Keratinocyte (primary cell): Measurements from ENCODE around the gene DOCK1. TPM values are rescaled to one million over a fixed set of nuclear protein-coding genes. Genes with fewer than 3 reads are reported as not detected.

ENCODE experiments used
- DNase-seq: peaks from one replicate; pipeline ENCODE4 v3.0.0-alpha.2; 2011; ENCODE audit warnings: low read depth, missing footprints, low spot score
- FAIRE-seq: peaks from 2 replicates; lab custom pipeline; 2011; peaks lifted over from hg19 to GRCh38; lab: Jason Lieb, UNC
- H2AFZ ChIP-seq: 2 replicates; pipeline ENCODE4 v1.6.0; 2012; ENCODE audit warnings: low read length, control low read depth, inconsistent platforms; ENCODE audit not compliant: control insufficient read depth
- H3K27ac ChIP-seq: 2 replicates; pipeline ENCODE4 v1.5.1; 2011; ENCODE audit warnings: low read length; ENCODE audit not compliant: control insufficient read depth, insufficient read depth
- H3K27me3 ChIP-seq: 3 replicates; pipeline ENCODE4 v1.6.0; 2011; ENCODE audit warnings: low read length; ENCODE audit not compliant: control insufficient read depth, insufficient read depth; ENCODE audit errors: extremely low read depth
- H3K36me3 ChIP-seq, 2 experiments: 2 replicates in 1 of 2; 3 replicates in 1 of 2; pipeline ENCODE4 v1.5.1; 2011; ENCODE audit warnings: low read length in 2 of 2, mild to moderate bottlenecking in 1 of 2; ENCODE audit not compliant: control insufficient read depth in 2 of 2, insufficient read depth in 2 of 2; ENCODE audit errors: extremely low read depth in 1 of 2
- H3K4me1 ChIP-seq: 3 replicates; pipeline ENCODE4 v1.5.1; 2011; ENCODE audit warnings: low read length; ENCODE audit not compliant: control insufficient read depth, insufficient read depth; ENCODE audit errors: extremely low read depth
- H3K4me2 ChIP-seq: 3 replicates; pipeline ENCODE4 v1.6.0; 2011; ENCODE audit warnings: low read depth, low read length; ENCODE audit not compliant: control insufficient read depth, insufficient read depth; ENCODE audit errors: extremely low read depth
- H3K4me3 ChIP-seq, 3 experiments: fragments of 200-600 bp in 1 of 3; sonication (generic) in 1 of 3; 2 replicates in 2 of 3; 3 replicates in 1 of 3; pipeline ENCODE4 v1.5.1; 2011 to 2016; ENCODE audit warnings: low read length in 3 of 3, mild to moderate bottlenecking in 3 of 3, control low read depth in 2 of 3, inconsistent platforms in 1 of 3, low read depth in 1 of 3, mixed read lengths in 1 of 3, mixed run types in 1 of 3, moderate library complexity in 1 of 3; ENCODE audit not compliant: control insufficient read depth in 2 of 3, insufficient read depth in 2 of 3; ENCODE audit errors: extremely low read depth in 1 of 3
- H3K79me2 ChIP-seq: 2 replicates; pipeline ENCODE4 v1.6.0; 2012; ENCODE audit warnings: low read length; ENCODE audit not compliant: control insufficient read depth, insufficient read depth
- H3K9ac ChIP-seq: 3 replicates; pipeline ENCODE4 v1.6.0; 2011; ENCODE audit warnings: low read length; ENCODE audit not compliant: control insufficient read depth, insufficient read depth; ENCODE audit errors: extremely low read depth
- H3K9me1 ChIP-seq: 3 replicates; pipeline ENCODE4 v1.6.0; 2011; ENCODE audit warnings: low read length; ENCODE audit not compliant: control insufficient read depth, insufficient read depth; ENCODE audit errors: extremely low read depth
- H3K9me3 ChIP-seq: 2 replicates; pipeline ENCODE4 v1.5.1; 2012; ENCODE audit warnings: low read depth, low read length; ENCODE audit not compliant: control insufficient read depth
- H4K20me1 ChIP-seq: 3 replicates; pipeline ENCODE4 v1.6.0; 2011; ENCODE audit warnings: low read length; ENCODE audit not compliant: control insufficient read depth, insufficient read depth; ENCODE audit errors: extremely low read depth
- CTCF ChIP-seq, 3 experiments: IDR thresholded peaks in 1 of 3; conservative IDR thresholded peaks in 1 of 3; optimal IDR thresholded peaks in 1 of 3; 2 replicates in 2 of 3; 3 replicates in 1 of 3; pipeline versions ENCODE3 to v1.5.1; 2011; ENCODE audit warnings: low read length in 3 of 3, mild to moderate bottlenecking in 3 of 3, moderate library complexity in 2 of 3, control low read depth in 1 of 3, inconsistent platforms in 1 of 3; ENCODE audit not compliant: insufficient read depth in 2 of 3; ENCODE audit errors: extremely low read depth in 1 of 3
- EZH2 ChIP-seq: IDR thresholded peaks from one replicate; pipeline ENCODE4 v1.6.1; 2012; ENCODE audit warnings: inconsistent platforms, mild to moderate bottlenecking, low read length, moderate library complexity
- dilution Hi-C: fragments of 300-500 bp; cut with MboI; formaldehyde crosslinking; loops from one replicate; pipeline ENCODE4 v1.7.0; 2020; ENCODE audit warnings: low sequenced_read_pairs; ENCODE audit not compliant: extremely low pct_ligation_motif_present
- polyA plus RNA-seq, 5 experiments: library from polyadenylated mRNA; depleted of rRNA in 3 of 5; stranded (reverse) in 3 of 5; stranded (forward) in 1 of 5; unstranded in 1 of 5; fragments of >200 nt; gene quantifications; 1 replicate in 1 of 5; 2 replicates in 3 of 5; 3 replicates in 1 of 5; pipeline versions ENCODE4 v1.2.1 to v1.2.3, GENCODE V29; 2011 to 2012; ENCODE audit warnings: missing spikeins in 2 of 5, low read depth in 1 of 5, low replicate concordance in 1 of 5

Gene DOCK1
- polyA plus RNA-seq, 1 donor (not counting 4 experiments of a cell fraction or from before 2014, with no cell fraction given) = 15.7 TPM

GRCh38 chr10:127012071-127012768 is 107.0 kb downstream of the DOCK1 start:
- Histone ChIP-seq H3K9ac (no peak overlapping the region), H3K4me1 (peaks cover 20% of the 10 kb centered on the region), H3K36me3 (peaks cover 7 to 12% of the 10 kb centered on the region in 2 experiments), H3K9me1 (peaks cover 11% of the 10 kb centered on the region), H3K4me2 (peak overlapping the region; percentile 50), H4K20me1 (peaks cover 15% of the 10 kb centered on the region), H3K79me2 (no peaks in the 10 kb centered on the region), H3K9me3 (no peaks in the 10 kb centered on the region), H3K4me3 (no peak overlapping the region), H2AFZ (no peak overlapping the region), H3K27ac (peak overlapping the region; percentile 49), H3K27me3 (no peaks in the 10 kb centered on the region)
- FAIRE-seq = peak; percentile 81
- no peak for TF ChIP-seq EZH2
- TF ChIP-seq CTCF (optimal IDR thresholded peaks at IDR 0.05 in 1 of 3, IDR thresholded peaks at IDR 0.05 in 1 of 3, conservative IDR thresholded peaks at IDR 0.05 in 1 of 3; ENCODE audit: extremely low read depth in 1 of 3, insufficient read depth in 2 of 3, low read length in 3 of 3) = no peak
- dilution Hi-C loops = no loop called here
- DNase-seq = no peak

- Histone ChIP-seq H3K9me3 (no peaks in the 10 kb centered on the region), H3K79me2 (no peaks in the 10 kb centered on the region), H3K27me3 (no peaks in the 10 kb centered on the region), H4K20me1 (peaks cover 15% of the 10 kb centered on the region), H3K4me1 (peaks cover 20% of the 10 kb centered on the region), H3K4me3 (no peak overlapping the region), H2AFZ (no peak overlapping the region), H3K36me3 (peaks cover 9 to 12% of the 10 kb centered on the region in 2 experiments), H3K4me2 (peak overlapping the region; percentile 50), H3K9ac (peak overlapping the region; percentile 2), H3K9me1 (peaks cover 11% of the 10 kb centered on the region), H3K27ac (peak overlapping the region; percentile 49)
- DNase-seq = peak; percentile 74
- dilution Hi-C loops = no loop called here
- FAIRE-seq = no peak
- TF ChIP-seq EZH2 = no peak
- TF ChIP-seq CTCF (optimal IDR thresholded peaks at IDR 0.05 in 1 of 3, IDR thresholded peaks at IDR 0.05 in 1 of 3, conservative IDR thresholded peaks at IDR 0.05 in 1 of 3; ENCODE audit: extremely low read depth in 1 of 3, insufficient read depth in 2 of 3, low read length in 3 of 3) = no peak
These were observed 107.5 kb downstream of the DOCK1 start for GRCh38 chr10:127012769-127013152.
